Measurements from ENCODE around the gene CEP89.

DNA sequence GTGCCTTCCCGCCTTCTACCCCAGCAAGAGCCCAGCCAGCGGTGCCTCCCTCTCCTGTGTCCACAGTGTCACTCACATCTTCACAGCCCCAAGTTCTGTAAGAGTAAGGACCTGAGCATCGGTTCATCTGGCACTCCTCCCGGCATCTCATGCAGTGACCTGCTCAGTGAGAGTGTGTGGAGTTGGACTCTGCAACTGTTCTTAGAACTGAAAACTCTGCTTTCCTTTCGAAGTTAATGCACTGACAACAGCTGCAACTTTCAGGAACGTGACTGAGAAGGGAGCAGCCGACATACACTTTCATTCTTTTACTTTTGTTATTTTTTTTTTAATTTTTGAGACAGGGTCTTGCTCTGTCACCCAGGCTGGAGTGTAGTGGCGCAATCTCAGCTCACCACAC lies 41.2 kb downstream of the CEP89 start:
- no peak for TF ChIP-seq POLR2A (IDR thresholded peaks at IDR 0.05; ENCODE audit: low read depth, low read length)
- no peak for TF ChIP-seq TAF1 (IDR thresholded peaks at IDR 0.05; ENCODE audit: borderline replicate concordance, low read depth, low read length)
- no peak for TF ChIP-seq POLR2AphosphoS5 (IDR thresholded peaks at IDR 0.05; ENCODE audit: low read depth, low read length)

Measured in GM12892 (cell line).